GM12872 (cell line): Measurements from ENCODE around the gene LHX1.

Source experiments
- TF ChIP-seq, protein P1 (sequence below): IDR thresholded peaks from 3 replicates; pipeline ENCODE4 v1.5.1; 2011; ENCODE audit warnings: low read depth, mild to moderate bottlenecking, low read length, moderate library complexity; ENCODE audit not compliant: insufficient read depth

The LHX1 gene

DNA sequence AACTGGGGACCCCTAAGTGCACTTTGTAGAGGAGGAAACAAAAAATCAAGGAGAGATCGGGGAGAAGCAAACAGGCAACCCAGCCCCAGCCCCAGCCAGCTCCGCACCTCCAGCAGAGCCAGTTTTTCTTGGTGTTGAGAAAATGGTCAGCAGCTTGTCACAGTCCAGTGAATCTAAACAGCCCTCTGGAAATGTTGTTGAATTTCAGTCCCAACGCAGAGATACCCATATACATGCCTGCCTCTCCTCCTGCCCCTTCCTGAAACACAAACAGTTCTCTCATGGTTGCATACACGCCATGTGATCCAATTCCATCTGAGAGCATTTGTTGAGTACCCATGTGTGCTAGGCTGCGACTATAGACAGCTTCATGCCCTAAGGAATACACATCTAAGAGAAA lies 42.4 kb upstream of the LHX1 start:
- TF ChIP-seq, protein P1, sequence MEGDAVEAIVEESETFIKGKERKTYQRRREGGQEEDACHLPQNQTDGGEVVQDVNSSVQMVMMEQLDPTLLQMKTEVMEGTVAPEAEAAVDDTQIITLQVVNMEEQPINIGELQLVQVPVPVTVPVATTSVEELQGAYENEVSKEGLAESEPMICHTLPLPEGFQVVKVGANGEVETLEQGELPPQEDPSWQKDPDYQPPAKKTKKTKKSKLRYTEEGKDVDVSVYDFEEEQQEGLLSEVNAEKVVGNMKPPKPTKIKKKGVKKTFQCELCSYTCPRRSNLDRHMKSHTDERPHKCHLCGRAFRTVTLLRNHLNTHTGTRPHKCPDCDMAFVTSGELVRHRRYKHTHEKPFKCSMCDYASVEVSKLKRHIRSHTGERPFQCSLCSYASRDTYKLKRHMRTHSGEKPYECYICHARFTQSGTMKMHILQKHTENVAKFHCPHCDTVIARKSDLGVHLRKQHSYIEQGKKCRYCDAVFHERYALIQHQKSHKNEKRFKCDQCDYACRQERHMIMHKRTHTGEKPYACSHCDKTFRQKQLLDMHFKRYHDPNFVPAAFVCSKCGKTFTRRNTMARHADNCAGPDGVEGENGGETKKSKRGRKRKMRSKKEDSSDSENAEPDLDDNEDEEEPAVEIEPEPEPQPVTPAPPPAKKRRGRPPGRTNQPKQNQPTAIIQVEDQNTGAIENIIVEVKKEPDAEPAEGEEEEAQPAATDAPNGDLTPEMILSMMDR: no peak

DNA sequence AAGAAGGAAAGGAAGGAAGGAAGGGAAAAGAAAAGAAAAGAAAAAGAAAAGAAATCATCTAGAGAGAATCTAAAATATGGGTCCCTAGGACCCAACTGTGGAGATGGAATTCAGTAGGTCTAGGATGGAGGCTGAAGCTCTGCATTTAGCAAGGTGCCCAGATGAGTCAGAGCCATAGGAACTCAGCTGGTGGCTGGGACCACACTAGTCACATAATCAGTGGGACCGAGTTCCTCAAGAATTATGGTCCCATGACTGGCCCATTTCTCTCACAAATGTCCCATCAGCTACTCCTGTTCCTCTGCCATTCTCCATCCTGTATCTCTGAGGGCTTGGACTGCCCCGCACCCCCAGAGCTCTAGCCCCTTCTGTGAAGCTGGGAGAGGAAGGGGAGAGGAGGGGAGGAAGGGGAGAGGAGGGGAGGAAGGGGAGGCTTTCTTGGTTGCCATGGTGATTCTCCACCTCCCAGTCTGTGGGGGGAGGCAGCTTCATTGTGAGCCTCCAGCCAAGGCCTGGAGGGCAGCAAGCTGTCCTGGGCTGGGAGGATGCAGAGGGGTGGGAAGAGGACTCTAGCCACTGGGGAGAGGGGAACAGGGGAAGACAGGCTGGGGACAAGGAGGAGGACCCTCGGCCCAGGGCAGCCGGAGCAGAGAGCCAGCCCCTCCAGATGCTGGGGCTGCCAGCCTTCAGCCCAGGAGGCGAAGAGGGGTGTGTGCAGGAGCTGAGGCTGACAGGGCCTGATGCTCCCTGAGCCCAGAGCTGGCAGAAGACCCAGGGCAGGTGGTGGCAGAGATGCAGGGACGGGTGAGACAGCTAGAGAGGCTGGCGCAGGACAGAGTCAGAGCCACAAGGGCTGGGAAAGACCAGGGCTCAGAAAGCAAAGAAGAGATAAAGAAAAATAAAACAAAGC lies 37.8 kb upstream of the LHX1 start:
- TF ChIP-seq, protein P1: no peak

DNA sequence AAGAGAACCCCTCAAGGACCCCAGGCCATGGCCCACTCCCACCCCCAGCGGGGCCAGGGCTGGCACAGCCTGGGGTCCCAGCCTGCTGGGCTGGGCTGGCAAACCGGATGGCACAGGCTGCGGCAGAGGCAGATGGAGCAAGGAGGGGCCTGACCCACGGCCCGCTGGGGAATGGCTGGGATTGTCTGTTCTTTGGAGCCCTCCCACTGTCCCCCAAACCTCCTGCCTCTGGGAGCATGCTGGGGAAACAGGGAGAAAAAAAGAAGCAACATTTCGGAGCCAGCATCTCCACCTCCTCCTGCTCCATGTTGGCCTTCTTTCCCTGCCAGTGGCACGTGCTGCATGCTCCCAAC lies 37.1 kb upstream of the LHX1 start:
- TF ChIP-seq, protein P1: no peak

DNA sequence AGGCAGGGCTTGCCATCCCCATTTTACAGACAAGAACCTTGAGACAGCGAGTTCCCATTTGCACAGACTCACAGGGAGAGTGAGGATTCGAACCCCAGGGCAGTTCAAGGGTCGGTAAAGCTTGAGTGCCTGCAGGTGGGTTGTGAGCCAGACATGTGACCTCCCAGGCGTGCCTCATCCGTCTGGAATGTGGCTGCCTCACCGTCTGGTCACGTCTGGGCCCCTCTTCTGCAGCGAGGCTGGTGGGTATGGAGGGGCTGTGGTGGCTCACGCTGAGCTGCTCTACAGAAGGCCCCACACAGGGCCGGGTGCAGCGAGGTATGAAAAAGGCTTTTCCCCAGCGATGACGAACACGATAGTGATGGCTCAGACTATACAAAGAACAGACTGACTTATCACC lies 35.8 kb upstream of the LHX1 start:
- TF ChIP-seq, protein P1: no peak

DNA sequence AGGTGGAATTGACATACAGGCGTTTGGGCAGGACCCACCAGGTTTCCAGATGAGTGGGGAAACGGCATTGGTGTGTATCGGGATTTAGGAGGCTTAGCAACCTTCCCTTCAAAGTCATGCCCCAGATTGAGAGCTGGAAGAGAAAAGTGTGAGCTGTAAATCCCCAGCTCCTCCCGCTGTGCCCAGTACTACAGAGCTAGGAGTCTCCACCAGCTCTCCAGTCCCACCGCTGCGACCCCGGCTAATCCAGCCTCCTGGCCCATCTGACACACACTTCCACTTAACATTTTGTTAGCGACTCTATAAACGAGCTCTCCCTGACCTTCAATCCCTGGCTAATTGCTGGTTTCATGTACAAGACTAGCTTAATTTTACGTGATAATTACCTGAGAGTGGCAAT lies 29.9 kb upstream of the LHX1 start:
- TF ChIP-seq, protein P1: no peak

DNA sequence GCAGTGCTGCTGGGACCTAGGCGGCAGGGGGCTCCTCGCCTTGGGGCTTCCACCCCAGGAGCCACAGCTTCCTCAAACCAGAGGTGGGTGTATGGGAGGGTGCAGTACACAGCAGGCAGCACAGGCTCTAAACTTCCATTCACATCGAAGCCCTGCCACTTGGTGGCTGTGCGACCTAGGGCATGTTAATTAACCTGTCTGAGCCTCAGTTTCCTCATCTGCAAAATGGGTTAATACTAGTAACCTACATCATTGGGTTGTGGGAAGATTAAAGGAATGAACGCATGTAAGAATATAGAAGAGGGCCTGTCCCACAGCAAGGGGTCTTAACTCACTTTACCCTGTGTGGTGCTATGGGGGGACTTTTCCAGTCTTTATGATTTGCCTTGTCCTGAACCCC lies 26.8 kb upstream of the LHX1 start:
- TF ChIP-seq, protein P1: no peak

DNA sequence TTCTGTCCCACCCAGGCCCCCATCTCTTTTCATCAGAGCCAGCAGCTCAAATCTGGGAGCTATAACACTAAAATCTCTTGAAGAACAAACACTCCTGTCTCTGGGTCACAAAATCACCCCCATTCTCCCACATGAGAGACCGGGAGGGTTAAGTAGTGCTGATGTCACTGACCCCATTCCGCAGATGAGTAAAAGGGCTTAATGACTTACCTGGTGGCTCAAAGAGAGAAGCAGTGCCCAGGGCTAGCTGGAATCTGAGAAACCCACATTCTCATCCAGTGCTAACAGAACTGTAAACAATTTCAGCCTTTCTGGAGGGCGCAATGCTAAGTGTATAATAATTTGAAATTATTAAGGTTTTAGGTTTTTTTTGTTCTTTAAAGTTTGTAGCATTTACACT lies 26.3 kb upstream of the LHX1 start:
- TF ChIP-seq, protein P1: no peak
